GM18507 (cell line): Measurements from ENCODE around the gene RAF1.
"Not testable (repeated sequence)": the region's sequence is repeated elsewhere in the genome, so short reads cannot be mapped to it uniquely, and the experiment has no call there.

Experiments
- DNase-seq: peaks from one replicate; pipeline ENCODE4 v3.0.0; 2011; ENCODE audit warnings: low read depth; ENCODE audit not compliant: insufficient read length; ENCODE audit errors: extremely low spot score
- FAIRE-seq: peaks from 2 replicates; lab custom pipeline; 2011; peaks lifted over from hg19 to GRCh38; lab: Jason Lieb, UNC

Gene RAF1

GRCh38 chr3:12663936-12664908 lies at the start of gene RAF1:
Gene RAF1 (minus strand): TSS chr3:12664117. CDS start chr3:12618721, 45,396 bp downstream.
- DNase-seq (peak; percentile 93), FAIRE-seq (peak; percentile 89)

GRCh38 chr3:12710062-12710461 lies 46.1 kb upstream of the RAF1 start:
- FAIRE-seq (no peak), DNase-seq (no peak)

GRCh38 chr3:12709334-12709733 lies 45.4 kb upstream of the RAF1 start:
- DNase-seq, result no peak
- no peak for FAIRE-seq

- DNase-seq (no peak), FAIRE-seq (no peak)
Measured at GRCh38 chr3:12708584-12709192, 44.8 kb upstream of the RAF1 start.

- DNase-seq (no peak), FAIRE-seq (no peak)
Measured at GRCh38 chr3:12707449-12707848, 43.5 kb upstream of the RAF1 start.

GRCh38 chr3:12706504-12707253 lies 42.8 kb upstream of the RAF1 start:
- FAIRE-seq (peak; percentile 75), DNase-seq (peak; percentile 45)

GRCh38 chr3:12705981-12706380 lies 42.1 kb upstream of the RAF1 start:
- no peak for FAIRE-seq
- DNase-seq, result no peak

GRCh38 chr3:12705374-12705926 lies 41.5 kb upstream of the RAF1 start:
- no peak for FAIRE-seq
- no peak for DNase-seq

- FAIRE-seq, result no peak
- DNase-seq, result no peak
Measured at GRCh38 chr3:12702501-12702900, 38.6 kb upstream of the RAF1 start.

GRCh38 chr3:12701601-12702000 lies 37.7 kb upstream of the RAF1 start:
- not testable (repeated sequence) for DNase-seq, FAIRE-seq

GRCh38 chr3:12700800-12701199 lies 36.9 kb upstream of the RAF1 start:
- FAIRE-seq, result no peak
- no peak for DNase-seq

GRCh38 chr3:12695916-12696315 lies 32.0 kb upstream of the RAF1 start:
- DNase-seq (no peak), FAIRE-seq (no peak)

GRCh38 chr3:12695112-12695511 lies 31.2 kb upstream of the RAF1 start:
- DNase-seq (no peak), FAIRE-seq (no peak)

GRCh38 chr3:12692444-12692843 lies 28.5 kb upstream of the RAF1 start:
- no peak for FAIRE-seq
- DNase-seq, result no peak

- FAIRE-seq, result no peak
- DNase-seq, result no peak
Measured at GRCh38 chr3:12689997-12690711, 26.2 kb upstream of the RAF1 start.

- no peak for DNase-seq
- FAIRE-seq, result no peak
Measured at GRCh38 chr3:12687948-12688347, 24.0 kb upstream of the RAF1 start.

GRCh38 chr3:12686096-12686495 lies 22.2 kb upstream of the RAF1 start:
- FAIRE-seq (no peak), DNase-seq (no peak)

- DNase-seq (no peak), FAIRE-seq (no peak)
Measured at GRCh38 chr3:12681943-12682390, 18.1 kb upstream of the RAF1 start.
